ENCODE measurements around the gene GLS. TPM values are rescaled to one million over a fixed set of nuclear protein-coding genes. Genes with fewer than 3 reads are reported as not detected.

The GLS gene
- total RNA-seq, 4 donors from 2014 or later = 12.4 to 32.6 (median 21.8) TPM

GRCh38 chr2:190922376-190922775 lies 41.8 kb downstream of the GLS start:
- Histone ChIP-seq H3K4me3 (no peak overlapping the region), H3K36me3 (peaks cover 4 to 42% of the 10 kb centered on the region in 2 donors), H3K4me1 (no peaks in the 10 kb centered on the region), H3K27ac (no peak overlapping the region), H3K9me3 (no peaks in the 10 kb centered on the region), H3K27me3 (no peaks in the 10 kb centered on the region)
- ATAC-seq (no peak), DNase-seq (no peak)
- in situ Hi-C loops (cut with MboI; ENCODE audit: low sequenced_read_pairs in 4 of 4) = no loop called here
- no peak for TF ChIP-seq POLR2A (IDR thresholded peaks at IDR 0.05)
- intact Hi-C loops (cut with DNase I; ENCODE audit: low total_unique reads) = loop anchor here (10.0 kb wide), 1 partner anchor 68 kb away; no protein-coding TSS in a partner anchor

GRCh38 chr2:190927301-190927700 lies 46.7 kb downstream of the GLS start:
- DNase-seq (no peak), ATAC-seq (no peak)
- intact Hi-C loops (cut with DNase I; ENCODE audit: low total_unique reads) (loop anchor here (10.0 kb wide), 1 partner anchor 72 kb away; no protein-coding TSS in a partner anchor), in situ Hi-C loops (cut with MboI; ENCODE audit: low sequenced_read_pairs in 4 of 4) (no loop called here)
- no peak overlapping the region for H3K4me3 ChIP-seq
- peaks cover under 1 to 36% of the 10 kb centered on the region in 2 donors for H3K36me3 ChIP-seq
- no peaks in the 10 kb centered on the region for H3K4me1 ChIP-seq
- H3K27ac ChIP-seq = no peak overlapping the region
- TF ChIP-seq CTCF (IDR thresholded peaks at IDR 0.05 in 4 of 5, conservative IDR thresholded peaks at IDR 0.05 in 1 of 5) (no peak), POLR2A (IDR thresholded peaks at IDR 0.05) (no peak)
- no peaks in the 10 kb centered on the region for H3K9me3 ChIP-seq
- no peaks in the 10 kb centered on the region for H3K27me3 ChIP-seq

- TF ChIP-seq POLR2A (IDR thresholded peaks at IDR 0.05) (no peak), CTCF (IDR thresholded peaks at IDR 0.05 in 4 of 5, conservative IDR thresholded peaks at IDR 0.05 in 1 of 5) (no peak)
Observed at GRCh38 chr2:190929919-190930318, 49.3 kb downstream of the GLS start.

GRCh38 chr2:190930411-190930810 lies 49.8 kb downstream of the GLS start:
- ATAC-seq (no peak), DNase-seq (no peak)
- in situ Hi-C loops (cut with MboI; ENCODE audit: low sequenced_read_pairs in 4 of 4) = no loop called here
- peaks cover 0 to 23% of the 10 kb centered on the region in 2 donors for H3K36me3 ChIP-seq
- no peak overlapping the region for H3K4me3 ChIP-seq
- H3K4me1 ChIP-seq = no peaks in the 10 kb centered on the region
- TF ChIP-seq CTCF (IDR thresholded peaks at IDR 0.05 in 4 of 5, conservative IDR thresholded peaks at IDR 0.05 in 1 of 5) (no peak), POLR2A (IDR thresholded peaks at IDR 0.05) (no peak)
- H3K9me3 ChIP-seq = no peaks in the 10 kb centered on the region
- H3K27me3 ChIP-seq = no peaks in the 10 kb centered on the region
- H3K27ac ChIP-seq = no peak overlapping the region
- intact Hi-C loops (cut with DNase I; ENCODE audit: low total_unique reads) = no loop called here

More at GRCh38 chr2:190929919-190930318, 49.3 kb downstream of the GLS start:
- Histone ChIP-seq H3K4me1 (no peaks in the 10 kb centered on the region), H3K9me3 (no peaks in the 10 kb centered on the region), H3K4me3 (no peak overlapping the region), H3K27me3 (no peaks in the 10 kb centered on the region), H3K27ac (no peak overlapping the region), H3K36me3 (peaks cover 0 to 26% of the 10 kb centered on the region in 2 donors)
- DNase-seq (no peak), ATAC-seq (no peak)
- intact Hi-C loops (cut with DNase I; ENCODE audit: low total_unique reads) = loop anchor here (10.0 kb wide), 1 partner anchor 75 kb away; no protein-coding TSS in a partner anchor
- in situ Hi-C loops (cut with MboI; ENCODE audit: low sequenced_read_pairs in 4 of 4) = no loop called here

GRCh38 chr2:190932514-190932913 lies 51.9 kb downstream of the GLS start:
- Histone ChIP-seq H3K9me3 (no peaks in the 10 kb centered on the region), H3K36me3 (peaks cover 0 to 20% of the 10 kb centered on the region in 2 donors), H3K27ac (no peak overlapping the region), H3K4me3 (no peak overlapping the region), H3K4me1 (no peaks in the 10 kb centered on the region), H3K27me3 (no peaks in the 10 kb centered on the region)
- ATAC-seq = no peak
- DNase-seq = no peak
- TF ChIP-seq CTCF (IDR thresholded peaks at IDR 0.05 in 4 of 5, conservative IDR thresholded peaks at IDR 0.05 in 1 of 5) = no peak
- no peak for TF ChIP-seq POLR2A (IDR thresholded peaks at IDR 0.05)
- intact Hi-C loops (cut with DNase I; ENCODE audit: low total_unique reads) = no loop called here
- in situ Hi-C loops (cut with MboI; ENCODE audit: low sequenced_read_pairs in 4 of 4) = no loop called here

Measured in gastrocnemius medialis (tissue), 4 donors.